AG10803 (cell line): ENCODE measurements around the gene ARHGEF12.

Source experiments
- DNase-seq: peaks from one replicate; pipeline ENCODE4 v3.0.0; 2010; ENCODE audit warnings: low read depth
- H3K4me3 ChIP-seq: 2 replicates; pipeline ENCODE4 v1.5.1; 2011; ENCODE audit warnings: mild to moderate bottlenecking, low read length, control low read depth
- CTCF ChIP-seq: conservative IDR thresholded peaks from 2 replicates; pipeline ENCODE4 v1.5.1; 2011; ENCODE audit warnings: mild to moderate bottlenecking, low read length, control low read depth, inconsistent platforms

The ARHGEF12 gene

DNA sequence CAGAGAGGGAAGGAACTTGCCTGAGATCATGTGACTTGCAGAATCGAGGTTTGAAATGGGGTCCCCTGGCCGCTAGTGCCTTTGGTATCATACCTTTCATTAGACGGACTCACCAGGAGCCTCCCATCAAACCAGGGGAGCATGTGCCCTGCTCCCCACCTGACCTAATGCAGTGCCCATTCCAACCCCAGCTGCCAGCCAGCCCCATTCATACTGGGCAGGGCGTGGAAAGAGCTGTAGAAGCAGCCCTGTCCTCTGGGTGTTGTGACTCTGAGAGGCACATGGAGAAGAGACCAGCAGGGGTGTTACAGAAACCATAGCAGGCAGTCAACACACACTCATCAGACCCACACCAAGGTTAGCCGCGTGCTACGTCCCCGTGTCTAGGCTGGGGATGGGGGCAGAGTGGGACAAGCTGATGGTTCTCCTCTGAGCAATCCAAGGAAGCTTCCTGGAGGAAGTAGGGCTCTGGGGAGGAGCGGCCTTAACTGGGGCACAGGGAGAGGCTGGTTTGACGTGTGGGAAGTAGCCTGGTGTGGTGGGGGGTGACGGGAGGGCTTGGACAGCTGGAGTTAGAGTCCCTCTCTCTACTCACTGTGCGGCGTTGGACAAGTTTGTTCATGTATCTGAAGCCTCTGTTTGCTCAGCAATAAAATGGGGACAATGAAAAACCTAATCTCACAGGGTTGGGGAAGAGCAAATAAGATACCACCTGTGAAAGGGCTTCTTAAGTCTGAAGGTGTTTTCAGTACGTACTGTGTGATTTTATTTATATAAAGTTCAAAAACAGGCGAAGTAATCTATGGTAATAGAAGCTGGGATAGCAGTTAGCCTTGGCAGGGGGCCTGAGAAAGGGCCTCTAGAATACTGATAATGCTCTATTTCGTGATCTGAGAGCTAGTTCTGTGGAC is 189.3 kb downstream of the ARHGEF12 start:
- no peak for TF ChIP-seq CTCF
- no peak for DNase-seq
- no peak overlapping the region for H3K4me3 ChIP-seq

- DNase-seq: no peak
- no peak for TF ChIP-seq CTCF
- H3K4me3 ChIP-seq: no peak overlapping the region
Measured at GRCh38 chr11:120526241-120526640, 190.0 kb downstream of the ARHGEF12 start.

DNA sequence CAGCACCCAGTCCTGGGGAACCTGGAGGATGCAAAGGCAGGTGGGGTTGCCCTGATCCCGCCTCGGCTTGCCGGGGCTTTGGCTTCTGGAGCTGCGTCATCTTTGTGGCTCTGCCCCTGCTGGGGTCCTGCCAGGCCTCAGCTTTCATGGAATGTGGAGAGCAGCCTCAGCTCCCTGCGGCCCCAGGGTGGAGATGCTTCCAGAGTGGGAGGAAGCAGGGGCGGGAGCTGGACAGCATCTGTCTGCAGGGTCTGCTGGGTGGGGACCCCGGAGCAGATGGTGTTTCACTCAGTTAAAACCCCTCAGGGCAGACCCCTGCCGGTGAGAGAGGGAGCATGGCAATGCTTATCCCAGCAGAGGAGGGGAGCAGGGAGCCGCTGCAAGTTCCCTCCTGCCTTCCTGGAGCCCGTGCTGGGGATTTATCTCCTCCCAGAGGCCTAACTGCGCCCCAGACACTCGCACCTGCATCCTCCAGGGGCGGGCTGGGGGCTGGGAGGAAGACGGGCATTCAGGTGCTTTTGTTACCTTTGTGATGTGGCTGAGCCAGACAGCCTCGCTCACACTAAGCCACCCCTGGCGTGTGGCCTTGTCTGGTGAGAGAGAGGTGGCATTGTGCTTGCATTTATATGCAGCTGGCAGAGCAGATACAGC is 191.0 kb downstream of the ARHGEF12 start:
- DNase-seq: peak; percentile 59
- no peak overlapping the region for H3K4me3 ChIP-seq
- TF ChIP-seq CTCF: no peak

- H3K4me3 ChIP-seq: no peak overlapping the region
- no peak for DNase-seq
- TF ChIP-seq CTCF: no peak
Measured at GRCh38 chr11:120528749-120529148, 192.5 kb downstream of the ARHGEF12 start.

DNA sequence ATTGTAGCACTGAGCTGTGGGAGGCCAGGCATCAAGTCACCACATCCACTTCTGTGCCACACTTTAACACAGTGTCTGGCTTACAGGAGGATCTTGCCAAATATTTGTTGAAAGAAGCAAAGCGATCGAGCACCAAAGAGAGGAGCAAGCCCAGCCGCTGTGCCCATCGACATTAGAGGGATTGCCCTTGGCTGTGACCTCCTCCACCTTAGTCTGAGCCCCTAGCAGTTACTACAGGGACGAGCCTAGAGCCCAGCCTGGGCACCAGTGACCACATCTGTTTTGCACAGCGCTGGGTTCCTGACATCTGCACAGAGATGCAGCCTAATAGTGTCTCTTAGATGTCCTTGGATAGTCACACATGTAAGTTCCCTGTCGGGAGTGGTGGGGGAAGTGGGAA is 193.0 kb downstream of the ARHGEF12 start:
- TF ChIP-seq CTCF: no peak
- no peak for DNase-seq
- H3K4me3 ChIP-seq: no peak overlapping the region

DNA sequence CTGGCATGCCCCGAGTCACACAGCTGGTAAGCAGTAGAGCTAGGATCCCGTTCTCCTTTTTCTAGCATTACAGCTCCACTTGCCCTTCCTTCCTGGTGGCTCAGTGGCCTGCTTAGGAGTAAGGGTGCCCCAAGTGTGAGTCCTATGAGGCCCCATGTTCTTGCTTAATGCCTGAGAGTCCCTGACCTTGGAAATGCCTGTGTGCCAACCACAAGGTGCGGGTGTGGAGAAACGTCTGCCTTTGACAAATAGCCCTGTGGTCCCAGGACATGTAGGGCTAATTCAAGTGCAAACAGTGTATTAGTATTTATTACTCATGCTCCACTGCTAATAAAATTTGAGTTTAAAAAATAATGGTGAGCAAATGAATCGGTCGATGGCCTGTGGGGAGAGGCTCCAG is 193.7 kb downstream of the ARHGEF12 start:
- no peak for DNase-seq
- no peak overlapping the region for H3K4me3 ChIP-seq
- no peak for TF ChIP-seq CTCF
